ENCODE results near the gene ALG8.
"Not testable (repeated sequence)": the region's sequence is repeated elsewhere in the genome, so short reads cannot be mapped to it uniquely, and the experiment has no call there.

ALG8 gene

GRCh38 chr11:78100676-78101472 lies 38.6 kb downstream of the ALG8 start:
- DNase-seq (ENCODE audit: low read depth, low spot score) = no peak

DNA sequence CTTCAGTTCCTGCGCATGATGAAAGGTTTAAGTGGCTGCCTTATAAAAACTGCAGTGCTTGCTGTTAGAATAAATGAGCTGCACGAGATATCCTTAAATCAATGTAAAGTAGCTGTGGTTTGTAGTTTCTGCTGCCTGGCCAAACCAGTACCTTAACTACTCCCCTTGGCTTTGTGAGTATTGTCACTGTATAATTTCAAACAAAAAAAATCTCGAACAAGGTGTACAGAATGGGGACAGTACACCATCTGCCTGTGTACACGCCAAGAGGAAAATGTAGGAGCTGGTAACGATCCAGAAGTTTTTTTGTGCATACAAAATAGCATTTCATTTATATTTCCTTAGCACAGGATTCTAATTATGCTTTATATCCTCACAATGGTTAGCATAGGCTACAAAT lies 39.2 kb downstream of the ALG8 start:
- no peak for DNase-seq (ENCODE audit: low read depth, low spot score)

GRCh38 chr11:78099666-78100065 lies 39.8 kb downstream of the ALG8 start:
- DNase-seq (ENCODE audit: low read depth, low spot score) = no peak

GRCh38 chr11:78097666-78098385 lies 41.6 kb downstream of the ALG8 start:
- no peak for DNase-seq (ENCODE audit: low read depth, low spot score)

- no peak for DNase-seq (ENCODE audit: low read depth, low spot score)
Measured at GRCh38 chr11:78094250-78094649, 45.2 kb downstream of the ALG8 start.

GRCh38 chr11:78086521-78087074 lies 52.8 kb downstream of the ALG8 start:
- DNase-seq (ENCODE audit: low read depth, low spot score) = not testable (repeated sequence)

DNA sequence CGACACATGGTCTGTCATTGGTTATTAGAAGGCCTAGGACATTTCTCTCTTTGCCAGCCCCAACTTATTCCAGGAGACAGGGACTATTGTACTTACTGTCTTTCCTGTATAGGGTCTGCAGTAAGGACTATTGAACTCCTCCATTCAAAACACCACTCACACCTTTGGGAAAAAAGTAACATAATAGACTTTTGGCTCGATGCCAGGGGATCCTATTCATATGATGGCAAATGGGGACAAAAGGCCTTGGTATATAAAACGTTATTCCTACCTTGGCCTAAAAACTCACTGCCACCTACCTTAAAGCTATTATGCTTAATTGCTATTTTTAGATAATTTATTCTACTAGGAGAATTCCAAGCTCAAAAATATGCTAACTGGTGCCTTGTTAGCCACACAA lies 53.5 kb downstream of the ALG8 start:
- no peak for DNase-seq (ENCODE audit: low read depth, low spot score)

DNA sequence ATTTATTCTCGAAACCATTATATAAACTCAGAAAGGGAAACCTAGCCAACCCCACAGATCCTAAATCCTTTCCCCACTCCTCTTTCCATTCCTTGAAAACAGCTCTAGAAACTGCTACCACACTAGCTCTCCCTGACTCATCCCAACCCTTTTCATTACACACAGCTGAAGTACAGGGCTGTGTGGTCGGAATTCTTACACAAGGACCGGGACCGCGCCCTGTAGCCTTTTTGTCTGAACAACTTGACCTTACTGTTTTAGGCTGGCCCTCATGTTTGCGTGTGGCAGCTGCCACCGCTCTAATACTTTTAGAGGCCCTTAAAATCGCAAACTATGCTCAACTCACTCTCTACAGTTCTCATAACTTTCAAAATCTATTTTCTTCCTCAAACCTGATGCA lies 54.9 kb downstream of the ALG8 start:
- not testable (repeated sequence) for DNase-seq (ENCODE audit: low read depth, low spot score)

GRCh38 chr11:78083021-78083420 lies 56.4 kb downstream of the ALG8 start:
- DNase-seq (ENCODE audit: low read depth, low spot score) = no peak

DNA sequence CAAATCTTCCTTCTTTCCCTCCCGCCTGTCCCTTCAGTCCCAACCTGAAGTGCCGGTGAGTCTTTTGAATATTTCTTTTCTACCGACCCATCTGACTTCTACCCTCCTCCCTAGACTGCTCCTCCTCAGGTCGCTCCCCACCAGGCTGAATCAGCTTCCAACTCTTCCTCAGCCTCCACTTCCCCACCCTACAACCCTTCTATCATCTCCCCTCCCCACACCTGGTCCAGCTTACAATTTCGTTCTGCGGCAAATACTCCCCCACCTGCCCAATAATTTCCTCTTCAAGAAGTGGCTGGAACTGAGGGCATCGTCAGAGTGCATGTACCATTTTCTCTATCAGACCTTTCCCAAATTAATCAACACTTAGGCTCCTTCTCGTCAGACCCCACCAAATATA lies 57.3 kb downstream of the ALG8 start:
- DNase-seq (ENCODE audit: low read depth, low spot score) = no peak

GRCh38 chr11:78081583-78081982 lies 57.8 kb downstream of the ALG8 start:
- DNase-seq (ENCODE audit: low read depth, low spot score) = no peak

GRCh38 chr11:78080818-78081495 lies 58.5 kb downstream of the ALG8 start:
- no peak for DNase-seq (ENCODE audit: low read depth, low spot score)

DNA sequence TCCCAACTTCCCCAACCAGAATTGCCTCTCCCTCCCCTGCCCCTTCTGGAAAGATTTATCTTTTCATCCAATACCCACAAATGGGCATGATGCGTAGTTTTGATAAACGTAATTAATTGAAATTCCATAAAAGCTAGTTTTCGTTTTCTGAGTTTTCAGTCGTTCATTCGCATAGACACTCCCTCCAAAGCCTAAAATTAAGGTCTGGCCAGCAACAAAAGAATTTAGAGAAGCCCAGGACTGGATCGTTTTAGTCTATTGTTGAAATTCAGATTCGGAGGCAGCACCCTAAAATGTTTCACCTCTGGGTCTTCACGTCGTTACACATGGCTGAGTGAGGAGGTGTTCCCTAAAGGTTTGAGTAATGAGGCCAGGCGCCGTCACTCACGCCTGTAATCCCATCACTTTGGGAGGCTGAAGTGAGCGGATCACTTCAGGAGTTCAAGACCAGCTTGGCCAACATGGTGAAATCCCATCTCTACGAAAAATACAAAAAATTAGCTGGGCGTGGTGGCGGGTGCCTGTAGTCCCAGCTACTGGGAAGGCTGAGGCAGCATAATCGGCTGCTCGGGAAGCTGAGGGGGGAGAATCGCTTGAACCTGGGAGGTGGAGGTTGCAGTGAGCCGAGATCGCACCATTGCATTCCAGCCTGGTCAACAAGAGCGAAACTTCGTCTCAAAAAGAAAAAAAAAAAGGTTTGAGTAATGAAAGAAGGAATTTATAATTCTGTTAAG lies 59.2 kb downstream of the ALG8 start:
- DNase-seq (ENCODE audit: low read depth, low spot score) = no peak

DNA sequence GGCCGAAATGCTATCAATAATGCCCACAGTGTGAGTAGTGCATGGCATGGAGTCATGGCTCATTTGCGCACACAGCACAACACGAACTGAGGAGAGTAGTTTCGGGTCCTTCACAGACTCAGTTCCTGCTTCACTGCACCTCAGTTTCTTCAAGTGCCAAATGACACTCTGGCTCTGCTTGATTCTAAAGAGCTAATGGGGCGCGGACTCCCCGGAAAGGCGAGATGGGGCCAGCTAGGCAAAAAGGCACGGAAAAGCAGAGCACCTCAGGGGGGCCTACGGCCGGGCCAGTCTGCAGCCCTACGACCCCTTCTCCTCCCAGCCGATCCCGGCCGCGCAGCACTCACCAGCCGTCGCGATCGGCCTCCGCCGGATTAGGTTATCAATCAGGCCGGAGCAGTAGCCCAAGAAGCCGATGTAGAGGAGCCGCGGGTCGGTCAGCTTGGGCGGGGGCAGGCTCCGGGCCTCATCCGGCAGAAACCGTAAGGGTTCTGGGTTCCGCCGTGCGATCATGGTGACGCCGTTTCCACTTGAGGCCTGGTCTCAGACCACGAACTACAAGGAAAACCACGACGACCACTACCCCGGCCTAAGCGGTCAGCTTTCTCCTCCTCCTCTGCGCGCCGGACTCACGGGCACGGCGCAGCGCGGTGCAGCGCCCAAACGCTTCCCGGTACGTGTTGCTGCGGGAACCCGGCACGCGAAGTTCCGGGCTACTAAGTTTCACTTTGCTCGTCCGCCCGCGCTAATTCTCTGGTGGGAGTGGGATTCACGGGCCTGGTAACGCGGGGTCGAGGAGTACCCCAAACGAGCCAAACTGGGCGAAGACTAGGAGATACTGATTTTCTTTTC lies 60.0 kb downstream of the ALG8 start, which contains the start of gene NDUFC2:
Gene NDUFC2, minus strand, starts transcription at position 631 of the 852 bp plus-strand sequence. Its CDS starts 118 bp downstream, at position 513.
- peak; percentile 73 for DNase-seq (ENCODE audit: low read depth, low spot score)

GRCh38 chr11:78078218-78079167 lies 60.9 kb downstream of the ALG8 start:
- no peak for DNase-seq (ENCODE audit: low read depth, low spot score)

- DNase-seq (ENCODE audit: low read depth, low spot score) = not testable (repeated sequence)
Measured at GRCh38 chr11:78077592-78077991, 61.8 kb downstream of the ALG8 start.

- DNase-seq (ENCODE audit: low read depth, low spot score) = no peak
Measured at GRCh38 chr11:78076733-78077403, 62.6 kb downstream of the ALG8 start.

DNA sequence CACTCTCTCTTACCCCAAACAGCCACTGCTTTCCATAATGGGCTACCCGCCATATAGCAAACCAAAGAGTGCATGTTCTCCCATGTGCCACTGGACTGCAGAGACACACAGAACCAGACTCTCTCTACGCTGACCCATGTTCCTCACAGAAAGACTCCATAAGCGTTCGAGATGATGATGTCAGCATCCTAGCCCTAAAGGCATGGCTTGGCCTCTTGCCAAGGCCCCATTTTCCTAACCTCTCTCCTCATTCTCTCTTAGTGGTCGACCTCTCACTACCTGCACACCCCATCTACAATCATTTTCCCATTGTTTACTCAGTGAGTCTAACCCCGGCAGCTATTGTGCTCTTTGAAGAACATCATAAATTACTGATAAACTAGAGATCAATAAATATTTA lies 64.7 kb downstream of the ALG8 start:
- no peak for DNase-seq (ENCODE audit: low read depth, low spot score)

GRCh38 chr11:78072455-78072854 lies 67.0 kb downstream of the ALG8 start:
- no peak for DNase-seq (ENCODE audit: low read depth, low spot score)
